NCI-H2227 (cell line): ENCODE results near the gene PCID2.

ENCODE experiments used
- DNase-seq: peaks from one replicate; lab custom pipeline; 2025; ENCODE audit not compliant: unreplicated experiment; lab: John Stamatoyannopoulos, UW

PCID2 gene

DNA sequence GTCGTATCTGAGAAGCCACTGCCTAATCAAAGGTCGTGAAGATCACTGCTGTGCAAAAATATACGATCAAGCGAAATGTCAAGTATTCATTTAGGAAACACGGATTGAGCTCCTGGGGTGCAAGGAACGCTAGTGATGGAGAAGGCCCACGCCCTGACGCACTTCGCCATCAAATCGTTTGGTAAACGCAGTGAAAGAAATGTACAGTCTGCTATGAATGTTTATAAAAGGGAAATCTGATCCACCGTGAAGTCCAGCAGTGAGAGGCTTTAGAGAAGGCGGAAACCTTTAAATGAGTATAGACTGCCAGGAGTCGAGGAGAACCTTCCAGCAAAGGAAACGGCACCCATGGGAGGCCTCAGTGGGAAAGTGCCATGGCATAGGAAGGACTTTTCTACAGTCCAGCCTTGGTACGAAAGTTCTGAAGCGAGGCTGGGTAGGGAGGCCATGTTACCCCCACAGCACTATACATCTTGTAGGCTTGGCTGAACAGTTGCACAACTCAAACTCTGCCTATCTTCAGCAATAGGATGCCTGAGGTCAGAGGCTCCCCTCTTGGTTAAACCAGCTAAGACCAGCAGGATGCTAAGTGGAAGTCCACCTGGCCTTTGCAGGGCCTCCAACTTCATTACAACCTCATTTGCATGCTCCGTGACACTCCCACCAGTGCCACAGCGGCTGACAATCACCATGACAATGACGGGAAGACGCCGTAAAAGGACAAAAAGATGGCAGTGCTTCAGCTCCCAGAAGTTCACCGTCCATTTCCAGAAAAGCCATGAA lies 20.4 kb downstream of the PCID2 start:
- DNase-seq, result no peak

DNA sequence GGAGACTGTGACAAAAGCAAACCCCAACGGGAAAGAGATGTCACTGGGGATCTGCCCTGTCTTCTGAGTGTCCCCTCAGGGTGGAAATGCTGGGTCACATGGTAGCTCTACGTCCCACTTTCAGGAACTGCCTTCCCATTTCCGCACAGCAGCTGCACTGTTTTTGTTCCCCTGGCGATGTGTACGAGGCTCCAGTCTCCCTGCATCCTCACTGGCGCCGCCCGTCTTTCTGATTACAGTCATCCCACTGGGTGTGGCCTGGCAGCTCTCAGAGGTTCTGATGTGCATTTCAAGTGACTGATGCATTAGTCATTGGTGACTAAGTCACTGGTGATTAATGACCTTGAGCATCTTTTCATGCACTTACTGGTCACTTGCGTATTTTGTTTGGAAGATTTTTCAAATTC lies 21.2 kb downstream of the PCID2 start:
- peak; percentile 5 for DNase-seq

DNA sequence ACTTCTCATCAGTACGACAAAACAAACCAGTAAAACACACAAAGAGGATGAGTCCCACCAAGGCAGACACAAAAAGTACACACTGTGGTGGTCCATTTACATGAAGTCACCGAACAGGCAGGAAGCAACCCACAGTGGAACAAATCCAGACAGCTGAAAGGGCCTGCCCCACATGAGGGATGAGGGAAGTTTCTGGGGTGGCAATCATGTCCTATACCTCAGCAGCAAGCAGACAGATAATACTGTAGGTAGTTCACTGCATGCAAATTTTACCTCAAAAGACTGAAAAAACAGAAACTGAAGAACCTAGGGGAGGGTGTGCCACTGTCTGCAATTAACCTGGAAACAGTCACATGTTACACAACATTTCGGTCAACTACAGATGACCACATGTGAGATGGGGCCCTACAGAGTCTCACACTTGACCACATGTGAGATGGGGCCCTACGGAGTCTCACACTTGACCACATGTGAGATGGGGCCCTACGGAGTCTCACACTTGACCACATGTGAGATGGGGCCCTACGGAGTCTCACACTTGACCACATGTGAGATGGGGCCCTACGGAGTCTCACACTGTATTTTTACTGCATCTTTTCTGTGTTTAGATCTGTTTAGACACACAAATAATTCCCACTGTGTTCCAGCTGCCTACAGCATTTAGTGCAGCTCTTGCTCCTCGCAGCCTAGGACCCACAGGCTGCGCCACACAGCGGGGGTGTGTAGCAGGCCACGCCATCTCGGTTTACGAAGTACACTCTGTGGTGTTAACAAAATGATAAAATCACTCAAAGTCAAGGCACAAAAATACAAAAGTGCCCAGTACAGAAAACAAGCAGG lies 22.2 kb downstream of the PCID2 start:
- DNase-seq, result no peak

DNA sequence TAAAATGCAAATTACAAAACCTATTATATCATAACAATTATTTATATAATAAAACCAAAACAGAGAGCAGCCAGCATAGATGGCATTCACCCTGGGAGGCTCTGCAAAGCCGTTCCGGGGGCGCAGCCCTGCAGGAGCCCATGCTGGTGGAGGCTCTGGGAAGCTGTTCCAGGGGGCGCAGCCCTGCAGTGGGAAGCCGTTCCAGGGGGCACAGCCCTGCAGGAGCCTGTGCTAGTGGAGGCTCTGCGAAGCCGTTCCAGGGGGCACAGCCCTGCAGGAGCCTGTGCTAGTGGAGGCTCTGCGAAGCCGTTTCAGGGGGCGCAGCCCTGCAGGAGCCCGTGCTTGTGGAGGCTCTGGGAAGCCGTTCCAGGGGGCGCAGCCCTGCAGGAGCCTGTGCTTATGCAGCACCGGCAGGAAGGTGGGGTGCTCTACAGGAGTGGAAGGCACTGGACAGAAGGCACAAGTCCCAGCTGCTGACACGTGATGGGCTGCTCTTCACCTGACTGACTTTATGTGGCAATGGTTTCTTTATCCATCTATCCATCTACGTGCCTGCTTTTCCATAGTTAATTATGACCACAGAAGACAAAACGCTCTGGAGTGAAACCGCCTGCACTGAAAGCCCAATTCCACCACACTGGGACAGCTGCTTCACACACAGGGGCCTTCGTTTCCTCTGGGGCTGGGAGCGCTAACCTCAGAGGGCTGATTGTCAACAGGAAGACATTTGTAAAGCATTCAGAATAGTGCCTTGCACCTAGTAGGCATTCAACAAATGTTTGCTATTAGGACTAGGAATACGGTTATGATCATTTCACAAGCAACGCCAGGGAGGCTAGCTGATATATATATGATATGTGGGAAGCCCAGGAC lies 23.7 kb downstream of the PCID2 start:
- DNase-seq, result no peak

DNA sequence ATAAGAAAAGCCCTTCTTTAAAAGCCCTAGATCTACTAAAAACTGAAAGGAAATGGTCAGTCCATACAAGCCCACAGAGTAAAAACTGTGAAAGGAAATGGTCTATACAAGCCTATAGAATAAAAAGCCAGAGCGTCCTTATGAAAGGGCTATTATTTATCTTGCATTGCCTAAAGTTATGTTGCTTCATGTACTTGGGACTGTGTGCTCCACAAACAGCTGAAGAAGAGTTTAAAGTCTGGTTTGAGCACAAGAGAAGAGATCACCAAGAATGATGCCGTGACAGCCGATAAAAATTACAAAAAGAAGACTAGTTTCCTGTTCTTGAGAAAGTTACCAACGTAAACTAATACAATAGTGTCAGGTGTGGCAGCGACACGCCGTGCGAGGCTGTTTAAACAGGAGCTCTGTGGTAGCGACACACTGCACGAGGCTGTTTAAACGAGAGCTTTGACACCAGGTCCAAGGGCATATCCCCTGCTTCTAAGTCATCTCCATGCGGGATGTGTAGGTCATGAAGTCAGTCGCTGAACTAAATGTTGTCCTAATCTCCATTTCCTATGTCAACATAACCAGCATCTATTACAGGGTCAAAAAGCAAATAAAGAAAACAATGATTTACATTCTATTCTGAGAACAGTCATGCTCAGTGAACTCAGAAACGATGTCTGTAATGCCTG lies 24.9 kb downstream of the PCID2 start:
- DNase-seq, result no peak

DNA sequence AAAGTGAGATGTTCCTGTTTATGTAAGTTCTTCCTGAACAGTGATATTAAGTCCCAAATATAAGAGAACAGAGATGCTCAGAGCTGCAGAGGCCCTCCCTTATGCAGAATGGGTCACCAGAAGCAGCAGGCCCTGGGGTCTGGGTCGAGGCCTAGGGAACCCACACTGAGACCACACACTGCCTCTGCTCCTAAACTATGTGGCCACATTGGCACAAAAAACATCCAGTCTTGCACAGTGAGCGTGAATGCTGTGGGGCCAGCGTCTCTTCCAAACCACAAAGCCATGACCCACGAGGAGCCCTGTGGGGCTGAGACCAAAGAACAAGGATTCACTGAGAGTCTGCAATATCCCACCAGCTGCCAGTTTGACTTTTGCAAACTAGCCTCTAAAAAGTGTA lies 26.4 kb downstream of the PCID2 start:
- DNase-seq, result no peak

DNA sequence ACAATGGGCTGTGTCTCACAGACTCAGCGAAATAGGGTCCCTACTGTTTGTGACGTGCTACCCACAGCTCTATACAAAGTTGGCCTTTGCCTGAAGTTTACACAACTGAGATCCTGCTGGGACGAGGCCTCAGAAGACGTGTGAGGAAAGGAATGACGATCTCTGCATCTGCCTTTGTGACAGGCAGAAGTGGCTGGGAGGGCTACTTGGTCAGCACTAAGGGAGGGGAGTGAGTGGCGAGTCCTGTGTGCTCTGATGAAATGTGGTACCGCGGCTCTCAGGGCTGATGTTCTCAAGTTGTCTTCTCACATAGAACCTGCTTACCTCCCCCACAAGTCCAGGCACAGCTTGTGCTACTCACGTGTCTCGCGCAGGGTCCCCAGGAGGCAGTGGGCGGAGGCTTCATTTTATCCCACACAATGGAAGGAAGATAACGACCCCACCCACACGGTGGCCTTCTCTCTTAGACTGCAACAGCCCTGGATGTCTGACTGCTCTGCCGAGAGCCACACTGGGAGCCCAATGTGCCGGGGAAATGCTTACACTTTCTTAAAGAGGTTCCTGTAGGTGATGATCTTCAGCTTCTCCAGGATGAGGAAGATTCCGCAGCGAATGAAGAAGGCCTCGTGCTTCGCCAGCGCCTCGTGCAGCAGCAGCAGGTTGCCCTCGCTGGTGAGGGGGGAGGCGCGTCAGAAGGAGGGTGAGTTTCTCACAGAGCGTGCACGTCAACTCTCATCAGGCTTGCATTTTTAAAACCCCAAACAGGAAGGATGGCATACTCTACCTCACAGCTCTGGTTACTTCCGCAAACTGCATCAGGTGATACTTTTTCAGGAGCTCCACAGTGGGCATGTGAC lies 28.9 kb downstream of the PCID2 start:
- no peak for DNase-seq

DNA sequence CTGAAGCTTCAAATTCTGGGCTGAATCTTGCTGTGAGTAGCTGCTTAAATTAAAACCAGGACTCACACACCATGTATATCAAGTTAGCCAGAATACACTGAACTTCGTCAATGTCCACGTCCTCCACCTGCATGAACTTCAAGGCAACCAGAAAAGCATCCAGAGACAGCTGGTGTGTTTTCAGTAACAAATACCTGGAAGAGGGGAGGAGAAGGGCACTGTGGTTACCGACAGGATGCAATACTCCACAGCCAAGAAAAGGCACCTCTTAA lies 29.6 kb downstream of the PCID2 start:
- DNase-seq, result no peak

DNA sequence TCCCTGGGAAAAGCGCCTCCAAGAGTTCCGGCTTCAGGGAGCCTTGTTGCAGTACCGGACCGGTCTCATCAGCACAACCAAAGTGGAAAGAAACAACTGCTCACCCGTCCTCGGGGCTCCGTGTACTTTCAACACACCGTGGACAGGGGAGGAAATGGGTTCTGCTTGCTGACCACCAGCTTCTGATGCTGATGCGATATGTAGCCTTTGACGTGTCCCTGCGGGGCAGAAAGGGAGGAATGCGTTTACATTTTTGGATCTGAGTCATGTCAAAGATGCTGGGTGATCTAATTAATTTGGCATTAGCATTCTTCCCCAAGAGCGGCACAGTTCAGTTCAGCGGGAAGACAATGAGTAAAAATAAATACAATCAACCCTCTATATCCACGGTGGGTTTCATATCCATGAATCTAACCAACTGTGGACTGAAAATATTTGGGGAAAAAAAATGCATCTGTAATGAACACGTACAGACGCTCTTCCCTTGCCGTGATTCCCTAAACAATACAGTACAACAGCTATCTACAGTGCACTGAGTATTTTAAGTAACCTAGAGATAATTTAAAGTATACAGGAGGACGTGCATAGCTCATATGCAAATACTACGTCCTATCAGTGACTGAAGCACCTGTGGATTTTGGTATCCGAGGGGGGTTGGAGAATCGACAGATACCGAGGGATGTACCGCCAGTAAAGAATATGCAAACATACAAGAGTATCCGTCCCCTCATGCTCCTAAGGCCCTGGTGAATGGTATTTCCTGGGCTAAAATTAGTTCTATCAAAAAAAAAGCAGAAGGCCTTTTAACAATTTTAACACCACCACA lies 30.2 kb downstream of the PCID2 start:
- DNase-seq, result no peak

DNA sequence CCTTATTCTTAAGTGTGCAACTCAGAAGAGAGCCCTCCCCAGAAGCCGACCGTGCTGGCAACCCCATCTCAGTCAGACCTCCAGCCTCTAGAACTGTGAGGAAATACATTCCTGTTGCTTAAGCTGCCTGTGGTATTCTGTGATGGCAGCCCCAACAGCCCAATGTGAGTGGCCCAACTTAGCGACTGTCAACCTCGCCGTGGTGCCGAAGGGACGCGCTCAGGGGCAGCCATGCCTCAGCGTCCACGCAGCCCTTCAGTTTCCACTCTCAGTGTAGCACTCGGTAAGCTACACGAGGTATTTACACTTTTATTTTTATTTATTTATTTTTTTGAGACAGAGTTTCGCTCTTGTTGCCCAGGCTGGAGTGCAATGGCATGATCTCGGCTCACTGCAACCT lies 31.6 kb downstream of the PCID2 start:
- no peak for DNase-seq

DNA sequence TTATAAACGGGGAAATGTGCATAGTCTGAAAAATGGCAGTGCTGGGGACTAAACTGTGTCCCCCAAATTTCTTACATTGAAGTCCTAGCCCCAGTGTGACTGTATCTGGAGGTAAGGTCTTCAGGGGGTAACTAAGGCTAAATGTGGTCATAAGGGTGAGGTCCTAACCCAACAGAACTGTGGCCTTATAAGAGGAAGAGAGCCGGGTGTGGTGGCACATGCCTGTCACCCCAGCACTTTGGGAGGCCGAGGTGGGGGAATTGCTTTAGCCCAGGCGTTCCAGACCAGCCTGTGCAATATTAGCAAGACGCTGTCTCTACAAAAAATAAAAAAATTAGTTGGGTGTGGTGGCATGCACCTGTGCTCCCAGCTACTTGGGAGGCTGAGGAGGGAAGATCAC lies 32.2 kb downstream of the PCID2 start:
- DNase-seq, result no peak

DNA sequence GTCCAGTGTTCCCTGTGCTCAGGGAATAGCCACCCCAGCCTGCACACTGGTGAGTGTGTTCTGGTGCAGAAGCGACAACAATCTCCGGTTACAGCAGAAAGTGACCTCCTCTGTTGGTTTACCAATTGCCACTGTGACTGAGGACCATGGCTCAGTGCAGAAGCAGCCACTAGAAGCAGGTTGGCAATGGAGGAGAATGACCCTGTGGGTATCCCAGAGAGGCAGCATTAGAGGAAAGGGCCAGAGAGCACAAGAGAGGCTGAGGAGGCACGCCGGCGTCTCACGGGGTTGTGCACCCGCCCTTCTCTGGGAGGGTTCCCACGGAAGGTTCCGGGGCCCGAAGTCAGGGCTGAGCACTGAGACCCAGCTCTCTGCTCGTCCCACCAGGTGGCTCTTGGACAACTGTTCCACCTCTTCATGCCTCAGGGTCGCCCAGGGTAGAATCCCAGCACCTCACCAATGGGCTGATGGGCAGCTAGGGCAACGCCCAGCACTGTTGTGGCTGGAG lies 36.0 kb downstream of the PCID2 start:
- no peak for DNase-seq

DNA sequence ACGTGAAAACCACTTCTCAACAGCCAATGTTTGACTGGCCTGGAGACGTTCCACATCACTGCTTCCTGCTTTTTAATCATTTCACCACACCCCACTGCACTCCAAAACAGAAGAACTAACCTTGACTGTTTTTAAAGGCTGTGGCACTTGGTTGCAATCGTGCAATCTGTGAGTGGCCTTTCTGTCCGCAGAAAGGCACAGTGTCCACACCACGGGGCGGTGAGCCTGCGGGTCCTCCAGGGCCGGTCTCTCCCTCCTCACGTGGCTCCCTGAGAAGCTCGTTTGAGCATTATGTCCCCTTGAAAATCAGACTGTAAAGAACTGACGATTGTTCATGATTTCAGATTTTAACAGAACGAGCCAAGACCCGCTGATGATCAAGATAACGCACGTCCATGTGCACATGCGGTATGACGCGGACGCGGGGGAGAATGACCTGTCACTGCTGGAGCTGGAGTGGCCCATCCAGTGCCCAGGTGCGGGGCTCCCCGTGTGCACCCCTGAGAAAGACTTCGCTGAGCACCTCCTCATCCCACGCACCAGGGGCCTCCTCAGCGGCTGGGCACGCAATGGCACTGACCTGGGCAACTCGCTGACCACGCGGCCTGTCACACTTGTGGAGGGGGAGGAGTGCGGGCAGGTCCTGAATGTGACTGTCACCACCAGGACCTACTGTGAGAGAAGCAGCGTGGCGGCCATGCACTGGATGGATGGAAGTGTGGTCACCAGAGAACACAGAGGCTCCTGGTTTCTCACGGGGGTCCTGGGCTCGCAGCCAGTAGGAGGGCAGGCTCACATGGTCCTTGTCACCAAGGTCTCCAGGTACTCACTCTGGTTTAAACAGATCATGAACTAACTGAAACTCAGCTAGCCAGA lies 37.0 kb downstream of the PCID2 start:
- DNase-seq, result no peak

DNA sequence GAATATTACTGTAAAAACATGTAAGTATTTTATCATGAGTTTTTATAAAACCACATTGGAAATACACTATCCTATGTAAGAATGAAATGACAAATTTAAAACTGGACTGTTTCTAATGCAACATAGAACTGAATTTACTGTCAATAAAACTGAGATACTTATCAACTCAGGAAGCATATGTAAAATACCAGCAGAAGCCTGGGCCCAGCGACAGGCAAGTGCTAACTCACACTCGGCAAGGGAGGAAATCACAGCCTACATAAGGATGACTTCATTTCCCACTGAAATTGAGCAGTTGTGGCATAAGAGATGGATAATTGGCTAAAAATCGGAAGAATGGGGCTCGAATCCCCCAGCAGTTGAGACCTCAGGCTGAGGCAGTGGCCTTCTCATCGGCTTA lies 38.0 kb downstream of the PCID2 start:
- DNase-seq, result no peak

DNA sequence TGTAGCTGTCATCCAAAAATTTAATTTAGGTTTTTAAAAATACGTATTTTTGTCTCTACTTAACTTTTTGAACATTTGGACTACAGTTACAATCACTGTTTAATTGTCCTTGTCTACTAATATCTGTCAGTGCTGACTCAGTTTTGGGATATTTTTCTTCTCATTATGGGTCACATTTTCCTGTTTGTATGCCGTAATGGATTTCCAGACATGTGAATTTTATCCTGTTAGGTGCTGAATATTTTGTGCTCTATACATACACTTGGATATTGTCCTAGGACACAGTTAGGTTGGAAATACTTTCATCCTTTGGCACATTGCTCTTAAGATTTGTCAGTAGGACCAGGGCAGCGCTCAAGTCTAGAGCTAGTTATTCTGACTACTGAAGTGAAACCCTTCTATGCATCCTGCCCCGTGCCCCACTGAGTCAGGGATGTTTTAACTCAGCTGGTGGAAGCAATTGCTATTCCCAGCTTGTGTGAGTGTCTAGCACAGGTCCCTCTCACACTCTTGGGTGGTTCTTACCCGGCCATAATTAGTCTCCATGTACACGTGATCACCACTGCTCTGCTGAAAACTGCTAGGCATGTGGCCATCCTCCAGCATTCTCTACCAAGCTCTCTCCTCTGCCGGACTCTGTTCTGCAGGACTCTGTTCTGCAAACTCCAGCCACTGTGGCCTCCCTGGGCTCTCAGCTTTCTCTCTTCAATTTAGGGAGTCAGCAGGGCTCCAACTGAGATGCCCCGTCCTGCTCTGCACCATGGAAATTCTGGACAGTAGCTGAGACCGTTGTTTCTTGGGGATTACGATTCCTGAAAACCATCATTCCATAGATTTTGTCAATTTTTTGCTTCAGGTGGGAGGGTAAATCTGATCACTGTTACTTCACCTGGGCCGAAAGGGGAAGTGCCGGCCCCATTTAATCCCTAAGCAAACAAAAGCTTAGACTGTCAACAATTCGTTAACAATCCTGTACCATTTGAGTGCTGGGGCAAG lies 38.9 kb downstream of the PCID2 start:
- DNase-seq, result no peak

DNA sequence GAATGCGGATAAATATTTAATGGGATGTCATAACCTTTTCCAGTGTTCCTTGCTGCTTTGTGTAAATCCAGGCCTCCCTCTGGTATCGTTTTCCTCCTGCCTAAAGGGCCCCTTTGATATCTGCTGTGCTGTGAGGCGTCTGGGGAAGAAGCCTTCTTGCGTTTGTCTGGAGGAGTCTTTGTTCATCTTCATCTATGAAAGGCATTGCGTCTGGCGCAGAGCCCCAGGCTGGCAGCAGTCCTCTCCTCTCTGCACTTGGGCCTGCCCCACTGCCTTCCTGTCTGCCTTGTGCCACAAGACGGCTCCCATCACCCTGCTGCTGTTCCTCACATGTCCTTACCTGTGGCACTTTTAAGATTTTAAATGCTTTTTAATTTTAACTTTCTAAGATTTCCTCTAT lies 40.3 kb downstream of the PCID2 start:
- DNase-seq, result no peak

DNA sequence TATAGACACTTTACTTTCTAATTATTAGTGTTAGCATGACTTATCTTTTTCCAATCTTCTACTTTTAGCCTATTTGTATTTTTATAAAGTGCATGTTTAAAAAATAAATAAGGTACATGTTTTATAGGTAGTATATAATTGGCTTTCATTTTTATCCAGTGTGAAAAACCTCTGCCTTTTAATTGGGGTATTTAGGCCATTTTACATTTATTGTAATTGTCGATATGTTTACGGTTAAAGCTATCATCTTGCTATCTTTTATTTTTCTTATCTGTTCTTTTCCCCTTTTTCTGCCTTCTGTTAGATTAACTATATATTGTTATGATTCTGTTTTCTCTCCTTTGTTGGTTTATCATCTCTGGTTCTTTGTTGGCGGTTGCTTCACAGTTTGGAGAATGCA lies 40.9 kb downstream of the PCID2 start:
- DNase-seq, result no peak
